Coronary artery (tissue), 2 donors: ENCODE measurements around the gene FRMD4A.

Experiments
- DNase-seq: peaks from one replicate; pipeline ENCODE4 v3.0.0-alpha.2; 2017; ENCODE audit warnings: low spot score
- H3K27ac ChIP-seq, 2 donors: fragments of 200-600 bp; sonication (generic); one replicate each; pipeline ENCODE4 v1.5.1; 2016 to 2019
- H3K4me3 ChIP-seq: fragments of 200-600 bp; sonication (generic); 2 replicates; pipeline ENCODE4 v1.5.1; 2016; ENCODE audit warnings: mild to moderate bottlenecking, moderate library complexity
- TF ChIP-seq, protein P1 (sequence below): fragments of 200-600 bp; sonication (generic); IDR thresholded peaks from one replicate; pipeline ENCODE4 v1.5.1; 2019; ENCODE audit warnings: antibody characterized with exemption

FRMD4A gene

DNA sequence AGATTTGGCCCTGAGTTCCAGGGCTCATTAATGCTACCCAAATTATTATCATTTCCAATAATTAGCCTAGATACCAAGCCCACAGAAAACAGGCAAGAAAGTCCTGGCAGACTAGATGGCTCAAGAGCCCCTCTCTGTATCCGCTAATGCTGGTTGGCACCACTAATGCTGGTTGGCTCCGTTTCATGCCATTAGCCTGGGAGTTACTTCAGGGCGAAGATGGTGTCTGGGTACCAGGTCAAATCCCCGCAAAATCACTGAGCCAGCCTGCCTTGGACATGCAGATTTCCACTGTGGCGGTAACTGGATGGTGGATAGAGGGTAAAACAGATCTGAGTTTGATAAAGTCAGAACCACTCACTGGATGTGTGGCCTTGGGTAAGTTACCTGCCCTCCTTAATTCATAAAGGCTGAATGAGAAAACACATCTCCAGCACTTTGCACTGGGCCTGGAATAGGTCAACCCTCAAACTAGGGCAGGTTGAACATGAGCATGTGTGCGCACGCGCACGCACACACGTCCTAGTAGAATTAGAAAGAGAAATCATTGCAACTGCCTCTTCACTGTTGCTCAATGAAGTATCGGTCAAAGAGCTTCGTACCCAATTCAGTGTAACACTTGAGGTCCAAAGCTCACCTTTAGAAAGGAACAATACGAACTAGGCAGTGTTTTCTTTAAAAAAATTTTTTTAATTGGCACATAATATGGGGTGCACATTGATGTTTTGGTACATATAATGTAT, 652.5 kb downstream of the FRMD4A start:
- Histone ChIP-seq H3K27ac (no peak overlapping the region), H3K4me3 (no peak overlapping the region)
- no peak for DNase-seq
- TF ChIP-seq, protein P1, sequence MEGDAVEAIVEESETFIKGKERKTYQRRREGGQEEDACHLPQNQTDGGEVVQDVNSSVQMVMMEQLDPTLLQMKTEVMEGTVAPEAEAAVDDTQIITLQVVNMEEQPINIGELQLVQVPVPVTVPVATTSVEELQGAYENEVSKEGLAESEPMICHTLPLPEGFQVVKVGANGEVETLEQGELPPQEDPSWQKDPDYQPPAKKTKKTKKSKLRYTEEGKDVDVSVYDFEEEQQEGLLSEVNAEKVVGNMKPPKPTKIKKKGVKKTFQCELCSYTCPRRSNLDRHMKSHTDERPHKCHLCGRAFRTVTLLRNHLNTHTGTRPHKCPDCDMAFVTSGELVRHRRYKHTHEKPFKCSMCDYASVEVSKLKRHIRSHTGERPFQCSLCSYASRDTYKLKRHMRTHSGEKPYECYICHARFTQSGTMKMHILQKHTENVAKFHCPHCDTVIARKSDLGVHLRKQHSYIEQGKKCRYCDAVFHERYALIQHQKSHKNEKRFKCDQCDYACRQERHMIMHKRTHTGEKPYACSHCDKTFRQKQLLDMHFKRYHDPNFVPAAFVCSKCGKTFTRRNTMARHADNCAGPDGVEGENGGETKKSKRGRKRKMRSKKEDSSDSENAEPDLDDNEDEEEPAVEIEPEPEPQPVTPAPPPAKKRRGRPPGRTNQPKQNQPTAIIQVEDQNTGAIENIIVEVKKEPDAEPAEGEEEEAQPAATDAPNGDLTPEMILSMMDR = no peak

DNA sequence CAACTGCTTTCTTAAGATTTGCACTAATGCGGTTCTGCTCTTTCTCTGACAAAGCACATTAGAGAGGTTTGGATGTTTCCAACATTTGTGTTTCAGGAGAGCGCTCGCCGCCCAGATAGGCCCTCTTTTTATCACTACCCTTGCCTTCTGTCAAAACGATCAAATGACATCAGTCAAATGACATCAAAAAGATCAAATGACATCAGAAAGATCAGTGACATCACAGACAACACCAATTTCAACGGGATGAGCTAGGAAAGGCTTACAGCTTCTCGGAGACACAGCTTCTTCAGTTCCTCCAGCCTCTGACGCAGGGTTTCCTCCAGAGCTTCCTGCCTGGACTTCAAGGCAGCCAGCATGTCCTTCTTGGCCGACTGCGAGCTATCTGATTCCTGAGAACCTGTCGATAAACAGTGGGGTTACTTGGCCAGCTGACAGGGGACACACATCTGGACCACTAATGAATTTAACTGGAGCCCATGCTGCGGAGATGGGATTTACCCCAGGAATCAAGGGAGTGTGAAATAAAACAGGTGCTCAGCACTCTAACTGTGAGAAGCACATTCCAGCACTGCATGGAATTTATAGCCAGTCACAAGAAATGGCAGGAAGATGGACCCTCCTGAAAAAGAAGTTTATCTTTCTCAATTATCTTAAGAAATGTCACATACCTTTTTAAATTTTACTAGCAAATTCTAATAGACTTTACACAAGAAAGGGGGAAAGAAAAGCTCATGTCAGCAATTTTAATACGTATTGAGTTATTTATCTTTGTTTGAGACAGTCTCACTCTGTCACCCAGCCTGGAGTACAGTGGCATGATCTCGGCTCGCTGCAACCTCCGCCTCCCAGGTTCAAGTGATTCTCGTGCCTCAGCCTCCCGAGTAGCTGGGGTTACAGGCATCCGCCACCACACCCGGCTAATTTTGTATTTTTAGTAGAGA, 655.8 kb downstream of the FRMD4A start:
- Histone ChIP-seq H3K27ac (no peak overlapping the region), H3K4me3 (no peak overlapping the region)
- TF ChIP-seq, protein P1 = no peak
- DNase-seq = no peak

DNA sequence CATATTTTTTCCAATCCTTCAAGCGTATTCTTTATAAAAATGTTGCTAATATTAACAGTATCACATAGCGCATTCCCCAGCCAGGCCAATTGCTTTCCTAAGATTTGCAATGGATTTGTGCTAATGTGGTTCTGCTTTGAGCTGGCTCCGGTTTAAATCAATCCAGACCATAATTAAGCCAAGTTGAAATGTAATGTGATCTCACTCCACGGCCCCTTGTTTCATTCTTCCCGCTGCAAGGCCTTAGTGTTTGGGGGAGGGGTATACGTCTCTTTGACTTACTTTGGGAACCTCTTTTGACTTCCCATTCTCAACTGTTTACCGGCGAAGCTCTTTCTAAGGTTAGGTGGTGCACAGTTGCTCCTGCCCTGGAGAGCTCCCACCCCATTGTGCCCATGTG, 657.6 kb downstream of the FRMD4A start:
- no peak overlapping the region for H3K27ac ChIP-seq
- TF ChIP-seq, protein P1 = no peak
- H3K4me3 ChIP-seq = no peak overlapping the region
- no peak for DNase-seq

DNA sequence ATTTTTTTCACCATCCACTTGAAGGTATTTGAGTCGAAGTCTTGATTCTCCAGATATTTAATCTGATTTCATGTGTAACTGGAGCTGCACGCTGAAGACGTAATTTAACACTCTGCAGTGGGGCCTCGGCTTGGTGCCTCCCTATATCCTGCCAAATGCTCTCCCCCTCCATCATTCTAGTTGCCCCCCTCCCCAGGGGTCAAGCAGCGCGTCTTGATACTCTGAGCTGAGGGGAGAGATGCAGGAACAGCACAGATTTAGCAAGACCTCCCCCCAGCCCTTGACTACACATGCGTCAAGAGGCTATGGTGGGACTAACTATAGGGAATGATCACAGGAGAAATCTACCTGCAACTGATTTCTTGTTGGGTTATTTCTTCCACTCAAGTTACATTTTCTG, 658.2 kb downstream of the FRMD4A start:
- no peak for DNase-seq
- TF ChIP-seq, protein P1 = no peak
- Histone ChIP-seq H3K4me3 (no peak overlapping the region), H3K27ac (no peak overlapping the region)

DNA sequence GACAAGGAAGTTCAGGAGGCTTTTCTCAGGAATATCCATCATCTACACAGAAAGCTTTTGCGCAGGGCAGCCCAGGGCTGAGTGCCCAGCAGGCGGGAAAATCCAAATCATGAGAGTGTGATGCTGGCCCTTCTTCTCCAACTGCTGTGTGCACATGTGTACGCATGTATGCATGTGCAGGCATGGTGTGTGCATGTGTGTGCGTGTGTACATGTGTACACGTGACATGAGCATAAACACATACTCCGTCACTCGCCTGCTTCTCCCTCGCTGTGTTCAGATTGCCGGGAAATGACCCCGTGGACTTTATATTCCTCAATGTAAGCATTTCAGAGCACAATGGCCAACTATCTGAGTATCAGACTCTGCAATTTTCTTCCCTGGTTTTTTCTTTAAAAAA, 658.8 kb downstream of the FRMD4A start:
- DNase-seq = no peak
- TF ChIP-seq, protein P1 = no peak
- no peak overlapping the region for H3K27ac ChIP-seq
- H3K4me3 ChIP-seq = no peak overlapping the region

DNA sequence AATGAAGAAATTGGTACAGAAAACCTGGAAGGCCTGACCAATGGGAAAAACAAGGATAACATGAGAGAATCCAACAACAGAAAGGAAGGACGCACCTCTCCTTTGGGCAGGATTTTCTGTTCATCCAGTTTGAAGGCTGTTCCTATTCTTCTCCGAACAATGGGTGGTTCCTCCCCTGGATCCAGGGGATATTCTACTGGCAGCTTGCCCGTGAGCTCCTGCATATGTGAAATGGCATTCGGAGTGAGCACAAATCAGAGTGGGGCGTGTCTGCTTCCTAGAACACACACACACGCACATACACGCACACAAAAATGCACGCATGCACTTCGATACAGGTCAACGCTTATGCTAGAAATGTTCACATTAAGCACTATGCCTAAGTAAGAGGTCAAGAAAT, 660.4 kb downstream of the FRMD4A start:
- no peak overlapping the region for H3K4me3 ChIP-seq
- DNase-seq = no peak
- H3K27ac ChIP-seq = no peak overlapping the region
- TF ChIP-seq, protein P1 = no peak
